GM20000 (cell line): ENCODE data around the gene TBC1D19.

Experiments used
- DNase-seq: peaks from one replicate; pipeline ENCODE4 v3.0.0; 2012; ENCODE audit warnings: low spot score
- TF ChIP-seq, protein P1 (sequence below): IDR thresholded peaks from 2 replicates; pipeline ENCODE4 v1.5.1; 2012; ENCODE audit warnings: mild to moderate bottlenecking, control low read depth; ENCODE audit errors: extremely low read depth, missing control alignments

The TBC1D19 gene

DNA sequence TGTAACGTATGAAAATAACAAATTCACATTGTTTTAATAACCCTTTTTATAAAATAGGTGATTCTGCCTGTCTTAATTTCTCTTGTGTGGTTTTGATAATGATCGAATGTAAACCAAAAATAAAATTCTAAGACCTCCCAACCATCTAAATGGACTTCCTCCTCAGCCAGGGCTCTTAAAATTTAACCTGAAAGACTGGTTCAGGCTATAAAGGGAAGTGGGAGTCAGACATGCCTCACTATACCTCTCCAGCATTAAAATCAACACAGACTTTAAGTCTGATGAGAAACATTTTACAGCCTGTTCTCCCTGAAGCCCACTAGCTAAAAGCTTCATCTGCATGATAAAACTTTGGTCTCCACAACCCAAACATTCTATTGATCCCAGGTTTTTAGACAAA, 179.2 kb downstream of the TBC1D19 start:
- no peak for DNase-seq
- TF ChIP-seq, protein P1, sequence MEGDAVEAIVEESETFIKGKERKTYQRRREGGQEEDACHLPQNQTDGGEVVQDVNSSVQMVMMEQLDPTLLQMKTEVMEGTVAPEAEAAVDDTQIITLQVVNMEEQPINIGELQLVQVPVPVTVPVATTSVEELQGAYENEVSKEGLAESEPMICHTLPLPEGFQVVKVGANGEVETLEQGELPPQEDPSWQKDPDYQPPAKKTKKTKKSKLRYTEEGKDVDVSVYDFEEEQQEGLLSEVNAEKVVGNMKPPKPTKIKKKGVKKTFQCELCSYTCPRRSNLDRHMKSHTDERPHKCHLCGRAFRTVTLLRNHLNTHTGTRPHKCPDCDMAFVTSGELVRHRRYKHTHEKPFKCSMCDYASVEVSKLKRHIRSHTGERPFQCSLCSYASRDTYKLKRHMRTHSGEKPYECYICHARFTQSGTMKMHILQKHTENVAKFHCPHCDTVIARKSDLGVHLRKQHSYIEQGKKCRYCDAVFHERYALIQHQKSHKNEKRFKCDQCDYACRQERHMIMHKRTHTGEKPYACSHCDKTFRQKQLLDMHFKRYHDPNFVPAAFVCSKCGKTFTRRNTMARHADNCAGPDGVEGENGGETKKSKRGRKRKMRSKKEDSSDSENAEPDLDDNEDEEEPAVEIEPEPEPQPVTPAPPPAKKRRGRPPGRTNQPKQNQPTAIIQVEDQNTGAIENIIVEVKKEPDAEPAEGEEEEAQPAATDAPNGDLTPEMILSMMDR = no peak

DNA sequence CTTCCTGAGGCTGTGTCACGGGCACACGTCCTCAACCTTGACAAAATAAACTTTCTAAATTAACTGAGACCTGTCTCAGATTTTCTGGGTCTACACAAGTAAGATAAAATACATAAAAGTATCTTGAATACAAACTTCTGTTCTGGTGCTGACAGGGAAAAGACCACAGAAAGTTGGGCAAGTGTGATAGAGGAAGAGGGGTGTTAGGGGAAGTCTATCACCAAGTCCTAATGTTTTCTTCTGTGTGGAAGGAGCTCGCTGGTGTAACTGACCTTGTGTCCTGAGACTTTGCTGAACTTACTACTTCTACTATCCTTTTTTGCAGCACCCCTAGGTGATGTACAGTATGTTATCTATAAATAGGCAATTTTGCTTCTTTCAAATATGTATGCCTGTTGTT, 179.8 kb downstream of the TBC1D19 start:
- no peak for DNase-seq
- TF ChIP-seq, protein P1 = no peak

DNA sequence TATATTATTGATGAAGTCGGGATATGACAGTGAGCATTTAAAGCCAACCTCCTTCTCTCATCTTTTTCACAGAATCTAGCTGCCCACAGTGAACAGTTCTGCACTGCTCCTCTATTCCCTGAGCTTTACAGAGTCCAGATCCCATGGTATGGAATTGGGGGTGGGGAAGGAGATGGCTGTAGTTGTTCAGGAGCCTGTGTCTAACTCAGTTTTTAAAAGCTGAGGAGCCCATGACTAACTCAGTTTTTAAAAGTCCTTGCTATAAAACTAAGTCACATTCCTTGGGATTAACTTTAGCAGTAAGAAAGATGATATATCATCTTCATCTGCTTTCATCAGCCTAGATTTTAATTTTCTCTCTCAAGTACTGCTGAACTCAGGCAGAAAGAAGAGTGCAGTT, 180.3 kb downstream of the TBC1D19 start:
- TF ChIP-seq, protein P1 = no peak
- DNase-seq = no peak

DNA sequence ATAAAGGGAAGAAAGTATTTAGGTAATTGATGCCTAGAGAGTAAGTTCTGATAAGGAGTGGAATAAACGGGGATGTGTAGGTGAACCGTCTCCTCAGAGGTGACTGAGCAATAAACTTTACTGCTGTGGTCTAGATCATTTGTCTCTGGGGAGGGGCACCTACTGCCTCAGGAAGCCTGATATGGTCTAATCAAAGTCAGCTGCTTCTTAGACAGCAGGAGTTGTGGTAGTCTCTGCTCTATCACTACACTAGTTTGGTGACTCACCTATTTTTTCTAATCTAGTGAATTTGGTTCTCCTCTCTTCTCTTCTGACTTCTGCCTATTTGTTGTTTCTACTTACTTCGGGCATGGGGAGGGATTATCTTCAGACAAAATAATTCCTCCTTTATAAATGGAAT, 181.6 kb downstream of the TBC1D19 start:
- DNase-seq = no peak
- TF ChIP-seq, protein P1 = no peak

DNA sequence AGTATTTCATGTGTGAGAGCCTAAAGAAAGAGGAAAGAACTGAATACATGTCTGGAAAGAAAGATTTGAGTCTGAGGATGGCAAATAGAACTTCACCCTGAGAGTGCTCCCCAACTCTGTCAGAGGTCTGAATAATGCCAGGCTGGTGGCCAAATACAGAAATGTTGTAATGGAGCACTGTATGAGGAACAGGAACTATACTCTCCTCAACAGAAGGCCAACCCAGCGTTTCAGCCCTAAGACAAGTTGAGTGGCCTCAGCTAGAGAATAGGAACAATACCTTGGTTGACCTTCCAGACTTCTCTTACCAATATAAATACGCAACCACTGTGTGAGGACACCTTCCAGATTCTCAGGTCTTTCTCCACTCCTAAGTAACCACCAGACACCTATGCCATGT, 182.3 kb downstream of the TBC1D19 start:
- TF ChIP-seq, protein P1 = no peak
- no peak for DNase-seq

DNA sequence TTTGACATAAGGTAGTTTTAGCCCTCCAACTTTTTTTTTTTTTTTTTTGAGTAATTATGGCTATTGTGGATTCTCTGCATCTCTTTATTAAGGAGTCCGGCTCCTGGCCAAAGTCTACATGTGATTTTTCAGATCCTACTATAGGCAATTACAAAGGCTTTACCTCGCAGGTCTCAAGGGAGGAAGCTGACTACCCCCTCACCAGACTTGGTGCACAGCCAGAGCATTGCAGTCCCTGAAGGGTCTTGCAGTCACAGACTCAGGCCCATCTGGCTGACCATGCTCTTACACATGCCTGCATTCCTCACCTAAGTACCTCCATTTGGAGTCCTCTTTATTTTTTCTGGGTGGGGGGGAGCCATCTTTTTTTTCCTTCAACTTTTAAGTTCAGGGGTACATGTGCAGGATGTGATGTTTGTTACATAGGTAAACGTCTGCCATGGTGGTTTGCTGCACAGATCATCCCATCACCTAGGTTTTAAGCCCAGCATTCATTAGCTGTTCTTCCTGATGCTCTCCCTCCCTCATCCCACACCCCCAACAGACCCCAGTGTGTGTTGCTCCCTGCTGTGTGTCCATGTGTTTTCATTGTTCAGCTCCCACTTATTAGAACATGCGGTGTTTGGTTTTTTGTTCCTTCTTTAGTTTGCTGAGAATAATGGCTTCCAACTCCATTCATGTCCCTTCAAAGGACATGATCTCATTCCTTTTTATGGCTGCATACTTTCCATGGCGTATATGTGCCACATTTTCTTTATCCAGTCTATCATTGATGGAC, 188.4 kb downstream of the TBC1D19 start:
- TF ChIP-seq, protein P1 = no peak

DNA sequence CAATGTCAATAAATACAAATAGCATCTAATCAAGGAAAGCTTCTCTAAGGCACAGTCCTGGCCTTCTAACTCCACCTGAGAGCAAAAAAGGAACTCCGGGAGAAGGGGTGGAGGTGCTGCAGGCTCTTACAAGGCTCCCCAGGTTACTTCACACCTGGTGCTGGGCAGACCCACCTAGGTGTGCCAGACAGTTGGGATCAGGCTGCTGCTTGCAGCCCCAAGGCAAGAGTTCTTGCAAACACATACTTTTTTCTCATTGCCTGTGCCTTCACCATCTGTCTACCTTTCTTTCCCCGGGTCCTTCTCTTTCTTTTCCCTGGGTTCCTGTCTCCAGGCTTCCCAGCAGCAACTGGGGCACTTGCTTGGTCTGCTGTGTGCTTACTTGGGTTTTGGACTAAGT, 195.3 kb downstream of the TBC1D19 start:
- no peak for DNase-seq
- TF ChIP-seq, protein P1 = no peak

More for the DNA sequence above, 188.4 kb downstream of the TBC1D19 start:
- DNase-seq = no peak
